ENCODE measurements around the gene PRKAG2. TPM values are rescaled to one million over a fixed set of nuclear protein-coding genes. Genes with fewer than 3 reads are reported as not detected.

Gene PRKAG2
- total RNA-seq, 2 experiments from 2014 or later, result 39.3 to 42.3 TPM

- intact Hi-C loops (cut with DNase I, micrococcal nuclease), result no loop called here
- H3K4me1 Mint-ChIP-seq (ENCODE audit: low read depth), result peaks cover 42% of the 10 kb centered on the region
- H3K27me3 Mint-ChIP-seq, result no peaks in the 10 kb centered on the region
- no peaks in the 10 kb centered on the region for H3K9me3 Mint-ChIP-seq
- ChIA-PET POLR2A (no interaction called here), CTCF (no interaction called here)
- H3K4me1 ChIP-seq (ENCODE audit: insufficient read depth, low read length), result peaks cover 17% of the 10 kb centered on the region
- DNase-seq (no peak), ATAC-seq (ENCODE audit: poor library complexity) (no peak)
- no peak overlapping the region for H3K27ac ChIP-seq (ENCODE audit: low read depth in 1 of 2, low read length in 2 of 2)
- H3K27ac Mint-ChIP-seq, result no peak overlapping the region
- no peak overlapping the region for H3K4me3 Mint-ChIP-seq
- no peaks in the 10 kb centered on the region for H3K9me3 ChIP-seq (ENCODE audit: control insufficient read depth in 1 of 2, insufficient read depth in 1 of 2, low read length in 2 of 2)
- no peaks in the 10 kb centered on the region for H3K36me3 ChIP-seq (ENCODE audit: insufficient read depth, low read length)
- no peak overlapping the region for H3K4me3 ChIP-seq (ENCODE audit: low read length)
- no peaks in the 10 kb centered on the region for H3K27me3 ChIP-seq (ENCODE audit: control insufficient read depth in 1 of 2, insufficient read depth in 2 of 2, low read length in 2 of 2)
- H3K36me3 Mint-ChIP-seq (ENCODE audit: low read depth), result no peaks in the 10 kb centered on the region
- TF ChIP-seq, protein P1, sequence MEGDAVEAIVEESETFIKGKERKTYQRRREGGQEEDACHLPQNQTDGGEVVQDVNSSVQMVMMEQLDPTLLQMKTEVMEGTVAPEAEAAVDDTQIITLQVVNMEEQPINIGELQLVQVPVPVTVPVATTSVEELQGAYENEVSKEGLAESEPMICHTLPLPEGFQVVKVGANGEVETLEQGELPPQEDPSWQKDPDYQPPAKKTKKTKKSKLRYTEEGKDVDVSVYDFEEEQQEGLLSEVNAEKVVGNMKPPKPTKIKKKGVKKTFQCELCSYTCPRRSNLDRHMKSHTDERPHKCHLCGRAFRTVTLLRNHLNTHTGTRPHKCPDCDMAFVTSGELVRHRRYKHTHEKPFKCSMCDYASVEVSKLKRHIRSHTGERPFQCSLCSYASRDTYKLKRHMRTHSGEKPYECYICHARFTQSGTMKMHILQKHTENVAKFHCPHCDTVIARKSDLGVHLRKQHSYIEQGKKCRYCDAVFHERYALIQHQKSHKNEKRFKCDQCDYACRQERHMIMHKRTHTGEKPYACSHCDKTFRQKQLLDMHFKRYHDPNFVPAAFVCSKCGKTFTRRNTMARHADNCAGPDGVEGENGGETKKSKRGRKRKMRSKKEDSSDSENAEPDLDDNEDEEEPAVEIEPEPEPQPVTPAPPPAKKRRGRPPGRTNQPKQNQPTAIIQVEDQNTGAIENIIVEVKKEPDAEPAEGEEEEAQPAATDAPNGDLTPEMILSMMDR (IDR thresholded peaks at IDR 0.05), result no peak
Observed at GRCh38 chr7:151681726-151682125, 195.2 kb downstream of the PRKAG2 start.

GRCh38 chr7:151680810-151681209 lies 196.1 kb downstream of the PRKAG2 start:
- H3K36me3 ChIP-seq (ENCODE audit: insufficient read depth, low read length), result no peaks in the 10 kb centered on the region
- intact Hi-C loops (cut with DNase I, micrococcal nuclease), result no loop called here
- Mint-ChIP-seq H3K36me3 (ENCODE audit: low read depth) (no peaks in the 10 kb centered on the region), H3K9me3 (no peaks in the 10 kb centered on the region), H3K4me3 (no peak overlapping the region), H3K27me3 (no peaks in the 10 kb centered on the region), H3K27ac (no peak overlapping the region), H3K4me1 (ENCODE audit: low read depth) (peaks cover 42% of the 10 kb centered on the region)
- CTCF ChIA-PET, result no interaction called here
- no peaks in the 10 kb centered on the region for H3K9me3 ChIP-seq (ENCODE audit: control insufficient read depth in 1 of 2, insufficient read depth in 1 of 2, low read length in 2 of 2)
- no peak overlapping the region for H3K27ac ChIP-seq (ENCODE audit: low read depth in 1 of 2, low read length in 2 of 2)
- ATAC-seq (ENCODE audit: poor library complexity) (no peak), DNase-seq (no peak)
- peaks cover 17% of the 10 kb centered on the region for H3K4me1 ChIP-seq (ENCODE audit: insufficient read depth, low read length)
- H3K27me3 ChIP-seq (ENCODE audit: control insufficient read depth in 1 of 2, insufficient read depth in 2 of 2, low read length in 2 of 2), result no peaks in the 10 kb centered on the region
- TF ChIP-seq, protein P1 (IDR thresholded peaks at IDR 0.05), result no peak
- no peak overlapping the region for H3K4me3 ChIP-seq (ENCODE audit: low read length)
- POLR2A ChIA-PET, result no interaction called here

DNA sequence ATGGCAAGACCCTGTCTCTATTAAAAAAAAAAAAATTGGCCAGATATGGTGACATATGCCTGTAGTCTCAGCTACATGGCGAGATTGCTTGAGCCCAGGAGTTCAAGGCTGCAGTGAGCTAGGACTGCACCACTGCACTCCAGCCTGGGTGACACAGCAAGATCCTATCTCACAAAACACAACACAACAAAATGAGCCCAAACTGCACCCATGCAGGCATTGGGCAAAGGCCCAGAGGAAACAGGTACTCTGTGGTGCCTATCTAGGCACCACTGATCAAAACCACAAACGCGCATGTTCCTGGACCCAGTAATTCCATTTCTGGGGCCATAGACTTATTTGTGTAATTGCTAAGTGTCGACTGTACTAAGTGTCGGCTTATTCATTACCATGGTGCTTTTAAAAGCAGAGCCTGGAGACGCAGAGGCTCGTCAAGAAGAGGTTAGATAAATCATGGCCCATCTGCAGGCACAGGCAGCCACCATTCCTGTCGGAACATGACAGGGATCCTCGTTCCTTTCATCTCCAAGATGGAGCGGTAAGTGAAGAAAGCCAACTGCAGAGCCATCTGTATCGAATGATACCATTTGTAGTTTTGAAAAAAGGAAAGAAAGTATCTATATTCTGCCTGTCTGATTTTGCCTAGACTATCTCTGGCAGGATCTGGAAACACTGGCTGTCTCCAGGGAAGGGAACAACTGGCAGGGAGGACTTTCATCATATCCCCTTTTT lies 196.9 kb downstream of the PRKAG2 start:
- Histone ChIP-seq H3K27me3 (ENCODE audit: control insufficient read depth in 1 of 2, insufficient read depth in 2 of 2, low read length in 2 of 2) (no peaks in the 10 kb centered on the region), H3K27ac (ENCODE audit: low read depth in 1 of 2, low read length in 2 of 2) (no peak overlapping the region), H3K36me3 (ENCODE audit: insufficient read depth, low read length) (peaks cover 4% of the 10 kb centered on the region), H3K9me3 (ENCODE audit: control insufficient read depth in 1 of 2, insufficient read depth in 1 of 2, low read length in 2 of 2) (no peaks in the 10 kb centered on the region), H3K4me1 (ENCODE audit: insufficient read depth, low read length) (peaks cover 17% of the 10 kb centered on the region), H3K4me3 (ENCODE audit: low read length) (no peak overlapping the region)
- POLR2A ChIA-PET, result interaction anchor here (0.6 kb wide), 1 partner anchor 264 kb away, joined by 3 read pairs; no protein-coding TSS in a partner anchor
- TF ChIP-seq, protein P1 (IDR thresholded peaks at IDR 0.05), result no peak
- Mint-ChIP-seq H3K9me3 (no peaks in the 10 kb centered on the region), H3K36me3 (ENCODE audit: low read depth) (peaks cover 6% of the 10 kb centered on the region), H3K27me3 (no peaks in the 10 kb centered on the region), H3K4me3 (no peak overlapping the region), H3K27ac (no peak overlapping the region), H3K4me1 (ENCODE audit: low read depth) (peaks cover 42% of the 10 kb centered on the region)
- CTCF ChIA-PET, result no interaction called here
- no peak for ATAC-seq (ENCODE audit: poor library complexity)
- intact Hi-C loops (cut with DNase I, micrococcal nuclease), result no loop called here
- no peak for DNase-seq
